Measurements from ENCODE around the gene KNCN. TPM values are rescaled to one million over a fixed set of nuclear protein-coding genes. Genes with fewer than 3 reads are reported as not detected.

The KNCN gene
- total and polyA plus RNA-seq, 7 experiments from 2014 or later, result not detected

- Mint-ChIP-seq H3K27me3 (no peaks in the 10 kb centered on the region), H3K36me3 (peaks cover 3 to 30% (median 7%) of the 10 kb centered on the region in 5 donors), H3K9me3 (peaks cover 0 to 2% (median 0%) of the 10 kb centered on the region in 11 donors), H3K4me1 (peaks cover 0 to 10% (median 0%) of the 10 kb centered on the region in 7 donors), H3K27ac (no peak overlapping the region), H3K4me3 (no peak overlapping the region)
- intact Hi-C loops (cut with micrococcal nuclease), result no loop called here
- no peak for DNase-seq
- Histone ChIP-seq H3K9me3 (ENCODE audit: control insufficient read depth in 2 of 3, low read length in 3 of 3) (no peaks in the 10 kb centered on the region), H3K4me3 (ENCODE audit: low read length) (no peak overlapping the region), H3K27ac (ENCODE audit: low read depth, low read length) (no peak overlapping the region), H3K4me1 (ENCODE audit: control insufficient read depth in 2 of 2, insufficient read depth in 2 of 2, low read length in 2 of 2) (no peaks in the 10 kb centered on the region), H3K36me3 (ENCODE audit: control insufficient read depth in 2 of 3, insufficient read depth in 3 of 3, low read length in 3 of 3) (peaks cover 0 to 49% (median 0%) of the 10 kb centered on the region in 3 experiments), H3K27me3 (ENCODE audit: control insufficient read depth in 2 of 2, insufficient read depth in 2 of 2, low read length in 2 of 2) (no peaks in the 10 kb centered on the region)
- ChIA-PET CTCF (no interaction called here), POLR2A (no interaction called here)
- no peak for ATAC-seq
Observed at GRCh38 chr1:46558966-46559365, 7.5 kb upstream of the KNCN start.

GRCh38 chr1:46558141-46558963, 6.9 kb upstream of the KNCN start:
- peaks cover 2 to 27% (median 5%) of the 10 kb centered on the region in 5 donors for H3K36me3 Mint-ChIP-seq
- ATAC-seq, result no peak
- no peak for DNase-seq
- no peak overlapping the region for H3K4me3 ChIP-seq (ENCODE audit: low read length)
- no peaks in the 10 kb centered on the region for H3K9me3 ChIP-seq (ENCODE audit: control insufficient read depth in 2 of 3, low read length in 3 of 3)
- peaks cover 0 to 49% (median 0%) of the 10 kb centered on the region in 3 experiments for H3K36me3 ChIP-seq (ENCODE audit: control insufficient read depth in 2 of 3, insufficient read depth in 3 of 3, low read length in 3 of 3)
- H3K27ac ChIP-seq (ENCODE audit: low read depth, low read length), result no peak overlapping the region
- no peaks in the 10 kb centered on the region for H3K27me3 ChIP-seq (ENCODE audit: control insufficient read depth in 2 of 2, insufficient read depth in 2 of 2, low read length in 2 of 2)
- H3K4me1 ChIP-seq (ENCODE audit: control insufficient read depth in 2 of 2, insufficient read depth in 2 of 2, low read length in 2 of 2), result no peaks in the 10 kb centered on the region
- no peaks in the 10 kb centered on the region for H3K27me3 Mint-ChIP-seq
- no peak overlapping the region for H3K4me3 Mint-ChIP-seq
- peaks cover 0 to 2% (median 0%) of the 10 kb centered on the region in 11 donors for H3K9me3 Mint-ChIP-seq
- H3K27ac Mint-ChIP-seq, result no peak overlapping the region
- peaks cover 0 to 10% (median 0%) of the 10 kb centered on the region in 7 donors for H3K4me1 Mint-ChIP-seq
- ChIA-PET POLR2A (no interaction called here), CTCF (no interaction called here)
- intact Hi-C loops (cut with micrococcal nuclease), result no loop called here

GRCh38 chr1:46557403-46557802, 6.0 kb upstream of the KNCN start:
- Mint-ChIP-seq H3K27ac (peak overlapping the region in 2 of 9 donors; percentile 38 to 78), H3K36me3 (peaks cover 0 to 18% (median 3%) of the 10 kb centered on the region in 5 donors), H3K4me3 (no peak overlapping the region), H3K9me3 (peaks cover 0 to under 1% (median 0%) of the 10 kb centered on the region in 11 donors), H3K4me1 (peaks cover 0 to 10% (median 0%) of the 10 kb centered on the region in 7 donors), H3K27me3 (no peaks in the 10 kb centered on the region)
- intact Hi-C loops (cut with micrococcal nuclease), result no loop called here
- H3K4me1 ChIP-seq (ENCODE audit: control insufficient read depth in 2 of 2, insufficient read depth in 2 of 2, low read length in 2 of 2), result no peaks in the 10 kb centered on the region
- H3K4me3 ChIP-seq (ENCODE audit: low read length), result no peak overlapping the region
- H3K36me3 ChIP-seq (ENCODE audit: control insufficient read depth in 2 of 3, insufficient read depth in 3 of 3, low read length in 3 of 3), result peaks cover 0 to 40% (median 0%) of the 10 kb centered on the region in 3 experiments
- ATAC-seq, result no peak
- ChIA-PET POLR2A (no interaction called here), CTCF (no interaction called here)
- no peak overlapping the region for H3K27ac ChIP-seq (ENCODE audit: low read depth, low read length)
- no peaks in the 10 kb centered on the region for H3K9me3 ChIP-seq (ENCODE audit: control insufficient read depth in 2 of 3, low read length in 3 of 3)
- H3K27me3 ChIP-seq (ENCODE audit: control insufficient read depth in 2 of 2, insufficient read depth in 2 of 2, low read length in 2 of 2), result no peaks in the 10 kb centered on the region
- no peak for DNase-seq

DNA sequence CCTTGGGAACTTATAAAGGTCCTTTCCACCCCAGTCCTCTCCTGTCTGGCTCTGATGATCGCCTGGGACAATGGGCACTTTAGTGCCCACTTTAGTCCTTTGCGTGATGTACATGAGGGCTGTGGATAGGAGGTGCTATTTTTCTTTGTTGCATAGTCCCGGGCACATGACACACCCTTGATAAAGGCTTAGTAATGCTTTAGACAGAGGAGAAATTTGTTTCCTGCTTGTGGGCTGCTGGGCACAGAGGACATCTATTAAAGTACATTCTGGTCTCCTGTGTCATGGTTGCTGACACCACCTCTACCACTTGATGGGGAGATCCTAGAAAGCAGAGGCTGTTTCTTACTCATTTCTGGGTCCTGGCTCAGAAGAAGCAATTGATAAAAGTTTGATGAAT, 5.4 kb upstream of the KNCN start:
- Mint-ChIP-seq H3K4me3 (no peak overlapping the region), H3K36me3 (peaks cover 0 to 15% (median 3%) of the 10 kb centered on the region in 5 donors), H3K4me1 (peaks cover 0 to 10% (median 0%) of the 10 kb centered on the region in 7 donors), H3K9me3 (no peaks in the 10 kb centered on the region), H3K27ac (peak overlapping the region in 2 of 9 donors; percentile 16 to 23), H3K27me3 (no peaks in the 10 kb centered on the region)
- ATAC-seq, result peak; percentile 49
- Histone ChIP-seq H3K4me1 (ENCODE audit: control insufficient read depth in 2 of 2, insufficient read depth in 2 of 2, low read length in 2 of 2) (no peaks in the 10 kb centered on the region), H3K4me3 (ENCODE audit: low read length) (no peak overlapping the region), H3K27me3 (ENCODE audit: control insufficient read depth in 2 of 2, insufficient read depth in 2 of 2, low read length in 2 of 2) (no peaks in the 10 kb centered on the region), H3K36me3 (ENCODE audit: control insufficient read depth in 2 of 3, insufficient read depth in 3 of 3, low read length in 3 of 3) (peaks cover 0 to 37% (median 0%) of the 10 kb centered on the region in 3 experiments), H3K9me3 (ENCODE audit: control insufficient read depth in 2 of 3, low read length in 3 of 3) (no peaks in the 10 kb centered on the region), H3K27ac (ENCODE audit: low read depth, low read length) (no peak overlapping the region)
- ChIA-PET POLR2A (no interaction called here), CTCF (interaction anchor here (0.6 kb wide), 1 partner anchor 13 kb away, joined by 4 read pairs; no protein-coding TSS in a partner anchor)
- DNase-seq, result no peak
- intact Hi-C loops (cut with micrococcal nuclease), result no loop called here

DNA sequence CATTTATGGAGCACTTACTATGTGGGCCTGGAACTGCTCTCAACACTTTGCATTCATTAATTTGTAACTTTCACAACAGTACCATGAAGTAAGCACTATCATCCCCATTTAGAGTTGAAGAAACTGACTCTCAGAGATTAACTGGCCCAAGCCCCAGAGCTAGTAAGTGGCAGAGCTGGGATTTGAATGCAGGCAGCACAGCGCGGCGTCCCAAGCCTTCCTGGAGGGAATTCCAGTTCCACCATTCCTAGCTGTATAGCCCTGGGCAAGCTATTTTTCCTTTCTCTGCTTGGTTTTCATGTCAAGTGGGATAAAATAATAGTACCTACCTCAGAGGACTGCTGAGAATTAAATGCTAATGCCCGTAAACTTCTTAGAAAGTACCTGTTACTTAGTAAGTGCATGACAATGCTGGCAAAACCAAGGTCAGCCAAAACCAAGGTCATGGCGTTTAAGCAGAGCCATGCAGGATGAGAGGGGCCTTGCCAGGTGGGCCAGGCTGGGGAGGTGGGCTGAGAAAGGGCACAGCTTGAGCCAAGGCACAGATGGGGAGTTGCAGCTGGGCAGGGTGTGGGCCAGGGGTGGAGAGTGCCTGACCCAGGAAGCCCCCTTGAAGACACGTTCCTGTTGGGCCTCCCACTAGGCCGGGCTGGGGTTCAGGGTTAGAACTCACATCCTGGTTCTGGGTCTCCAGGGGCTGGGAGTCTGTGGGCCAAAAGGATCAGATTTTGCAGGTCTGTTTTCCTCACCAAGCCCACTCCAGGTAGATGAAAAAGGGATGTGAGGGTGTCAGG, 4.6 kb upstream of the KNCN start:
- Mint-ChIP-seq H3K9me3 (no peaks in the 10 kb centered on the region), H3K36me3 (peaks cover 0 to 13% (median 0%) of the 10 kb centered on the region in 5 donors), H3K4me3 (no peak overlapping the region), H3K27me3 (no peaks in the 10 kb centered on the region), H3K27ac (peak overlapping the region in 3 of 9 donors; percentile 15 to 54 (median 31)), H3K4me1 (peaks cover 0 to 10% (median 0%) of the 10 kb centered on the region in 7 donors)
- H3K27me3 ChIP-seq (ENCODE audit: control insufficient read depth in 2 of 2, insufficient read depth in 2 of 2, low read length in 2 of 2), result no peaks in the 10 kb centered on the region
- no peak for ATAC-seq
- H3K4me3 ChIP-seq (ENCODE audit: low read length), result no peak overlapping the region
- no peaks in the 10 kb centered on the region for H3K9me3 ChIP-seq (ENCODE audit: control insufficient read depth in 2 of 3, low read length in 3 of 3)
- ChIA-PET POLR2A (no interaction called here), CTCF (no interaction called here)
- no peak for DNase-seq
- H3K27ac ChIP-seq (ENCODE audit: low read depth, low read length), result no peak overlapping the region
- H3K4me1 ChIP-seq (ENCODE audit: control insufficient read depth in 2 of 2, insufficient read depth in 2 of 2, low read length in 2 of 2), result no peaks in the 10 kb centered on the region
- peaks cover 0 to 29% (median 0%) of the 10 kb centered on the region in 3 experiments for H3K36me3 ChIP-seq (ENCODE audit: control insufficient read depth in 2 of 3, insufficient read depth in 3 of 3, low read length in 3 of 3)
- intact Hi-C loops (cut with micrococcal nuclease), result no loop called here

DNA sequence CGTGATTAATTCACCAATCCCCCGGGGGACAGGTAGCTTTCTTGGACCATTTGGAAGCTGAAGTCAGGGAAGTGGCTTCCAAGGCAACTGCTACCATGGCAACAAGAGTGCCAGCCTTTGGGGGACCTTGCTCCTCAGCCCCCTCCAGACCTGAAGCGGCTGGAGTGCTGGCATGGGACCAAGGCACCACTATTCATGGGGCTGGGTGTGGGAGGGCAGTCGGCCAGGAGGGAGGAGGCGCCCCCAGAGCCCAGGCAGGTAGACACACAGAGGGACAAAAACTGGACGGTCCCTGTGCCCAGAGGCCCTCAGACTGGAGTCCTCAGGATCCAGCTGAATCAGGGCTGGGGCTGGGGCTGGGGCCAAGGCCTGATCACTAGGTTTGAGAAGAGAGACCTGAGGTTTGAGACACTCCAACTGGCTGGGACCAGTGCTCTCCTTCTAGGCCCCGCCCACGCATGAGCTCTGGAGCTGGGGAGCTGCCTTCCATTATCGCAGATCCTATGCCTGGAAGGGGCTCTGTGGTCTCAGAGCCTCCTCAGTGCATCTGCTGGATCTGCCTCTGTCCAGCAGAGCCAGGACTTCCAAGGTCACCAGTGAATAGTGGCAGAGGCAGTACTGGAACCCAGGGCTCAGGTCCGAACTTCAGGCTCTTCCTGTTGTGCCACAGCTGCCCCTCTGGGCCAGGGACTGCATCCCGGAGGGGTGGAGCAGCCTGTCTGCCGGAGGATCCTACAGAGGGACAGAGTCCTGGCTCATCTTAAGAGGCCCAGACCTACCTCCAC, 3.3 kb upstream of the KNCN start:
- no peak overlapping the region for H3K27ac ChIP-seq (ENCODE audit: low read depth, low read length)
- Mint-ChIP-seq H3K4me3 (no peak overlapping the region), H3K9me3 (peaks cover 0 to 3% (median 0%) of the 10 kb centered on the region in 11 donors), H3K36me3 (peaks cover 0 to 11% (median 0%) of the 10 kb centered on the region in 5 donors), H3K4me1 (peaks cover 0 to 13% (median 2%) of the 10 kb centered on the region in 7 donors), H3K27ac (no peak overlapping the region), H3K27me3 (peaks cover 0 to 4% (median 0%) of the 10 kb centered on the region in 5 donors)
- no peak for DNase-seq
- H3K9me3 ChIP-seq (ENCODE audit: control insufficient read depth in 2 of 3, low read length in 3 of 3), result no peaks in the 10 kb centered on the region
- intact Hi-C loops (cut with micrococcal nuclease), result no loop called here
- peaks cover 0 to 5% of the 10 kb centered on the region in 2 donors for H3K4me1 ChIP-seq (ENCODE audit: control insufficient read depth in 2 of 2, insufficient read depth in 2 of 2, low read length in 2 of 2)
- ATAC-seq, result no peak
- POLR2A ChIA-PET, result no interaction called here
- CTCF ChIA-PET, result no interaction called here
- H3K36me3 ChIP-seq (ENCODE audit: control insufficient read depth in 2 of 3, insufficient read depth in 3 of 3, low read length in 3 of 3), result peaks cover 0 to 18% (median 0%) of the 10 kb centered on the region in 3 experiments
- no peaks in the 10 kb centered on the region for H3K27me3 ChIP-seq (ENCODE audit: control insufficient read depth in 2 of 2, insufficient read depth in 2 of 2, low read length in 2 of 2)
- H3K4me3 ChIP-seq (ENCODE audit: low read length), result no peak overlapping the region
